UCSD-AML1 (cell line): ENCODE data around the gene METTL24.
"Not testable (repeated sequence)": the region's sequence is repeated elsewhere in the genome, so short reads cannot be mapped to it uniquely, and the experiment has no call there.

Experiments used
- DNase-seq: peaks from one replicate; lab custom pipeline; 2025; ENCODE audit not compliant: unreplicated experiment; lab: John Stamatoyannopoulos, UW

The METTL24 gene

DNA sequence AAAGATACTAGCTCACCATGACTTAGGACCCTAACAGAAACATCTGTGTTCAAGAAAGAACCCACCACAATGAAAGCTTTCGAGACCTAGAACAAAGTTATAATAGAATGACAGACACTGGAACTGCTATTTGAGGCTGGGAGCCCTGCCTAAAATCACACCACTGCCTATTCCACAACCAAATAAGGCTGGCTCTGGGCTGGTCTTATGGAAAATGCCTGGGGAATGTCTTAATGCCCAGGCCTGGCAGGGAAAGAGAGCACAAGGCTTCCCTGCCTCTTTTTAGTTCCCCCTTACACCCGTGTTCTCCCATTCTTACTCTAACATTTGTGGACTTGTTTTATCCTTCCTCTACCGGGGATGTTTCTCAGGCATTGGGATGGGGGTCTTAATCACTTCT is 5.6 kb upstream of the METTL24 start:
- DNase-seq, result no peak

DNA sequence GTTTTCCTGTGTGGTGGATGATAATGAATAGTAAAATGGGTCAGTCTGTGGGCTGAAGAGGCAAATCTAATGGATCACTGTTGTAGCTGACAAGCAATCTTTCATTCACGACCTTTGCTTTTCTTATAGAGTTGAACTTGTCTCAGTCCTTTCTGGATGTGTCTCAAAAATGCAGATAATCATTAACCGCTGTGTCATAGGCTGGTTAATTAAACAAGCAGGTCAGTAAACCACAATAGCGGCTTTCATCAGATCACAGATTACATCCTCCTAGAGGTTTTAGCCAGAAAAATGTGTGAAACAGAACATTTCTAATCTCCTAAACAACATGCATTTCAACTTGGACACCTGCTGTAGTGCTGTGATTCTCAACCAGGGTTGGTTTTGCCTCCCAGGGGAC is 2.5 kb upstream of the METTL24 start:
- DNase-seq, result no peak

DNA sequence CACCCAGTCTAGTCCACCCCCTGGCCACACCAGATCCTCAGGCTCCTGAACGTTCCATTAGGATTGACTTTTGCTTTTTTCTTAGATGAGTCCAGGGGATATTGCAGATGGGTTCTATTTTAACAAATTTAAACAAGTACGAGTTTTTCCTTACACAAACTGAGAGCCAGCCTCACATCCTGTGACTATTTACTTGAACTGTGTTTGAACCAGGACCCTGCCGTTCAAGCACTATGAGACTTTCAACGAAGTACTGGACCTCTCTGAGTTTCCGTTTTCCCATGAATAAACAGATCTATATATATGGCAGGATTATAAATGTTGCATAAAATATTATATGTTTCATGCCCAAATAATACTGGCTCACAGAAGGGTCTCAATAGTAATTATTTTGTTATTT is 1.4 kb upstream of the METTL24 start:
- DNase-seq, result no peak

DNA sequence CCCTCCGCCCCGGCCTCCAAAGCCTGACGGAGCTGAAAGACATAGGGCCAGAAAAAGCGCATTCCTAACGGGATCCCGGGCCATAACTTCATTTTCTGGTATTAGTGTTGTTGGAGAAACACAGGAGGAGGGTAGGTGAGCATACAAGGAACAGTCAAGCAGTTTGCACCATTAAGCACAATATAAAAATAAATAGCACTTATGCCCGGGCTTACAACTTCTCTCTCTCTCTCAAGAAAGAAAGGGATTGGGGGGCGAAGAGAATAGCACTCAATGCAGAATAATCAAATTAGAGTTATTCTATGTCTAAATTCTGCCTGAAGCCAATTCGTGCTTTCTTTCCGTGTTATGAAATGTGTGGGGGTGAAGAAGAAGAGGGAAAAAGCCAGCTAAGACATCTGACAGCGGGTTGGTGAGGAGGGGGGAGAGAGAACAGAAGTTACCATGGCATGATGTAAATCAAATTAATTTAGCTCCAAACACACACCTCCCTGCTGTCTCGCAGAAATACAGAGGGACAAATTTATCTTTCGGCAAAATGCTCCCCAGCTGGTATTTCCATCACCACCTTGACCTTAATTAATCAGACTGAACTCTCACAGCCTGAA is 508 bp upstream of the METTL24 start:
- DNase-seq, result no peak

DNA sequence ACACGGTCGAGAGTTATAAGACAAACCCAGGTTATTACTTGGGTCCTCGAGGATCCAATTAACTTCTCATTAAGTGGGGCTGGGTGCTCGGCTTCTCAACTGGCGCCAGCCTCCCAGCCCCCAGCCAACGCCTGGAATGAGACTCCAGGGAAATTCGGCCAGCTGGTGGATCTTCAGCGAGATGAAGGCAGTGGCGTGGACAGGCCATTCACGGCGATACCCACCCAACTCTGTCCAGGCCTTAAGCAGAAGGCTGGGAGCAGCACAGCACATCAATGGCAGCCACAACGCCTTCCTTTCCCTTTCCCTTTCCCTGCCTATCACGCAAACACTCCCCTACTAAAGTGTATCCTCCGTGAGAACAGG is 868 bp downstream of the METTL24 start:
- no peak for DNase-seq

DNA sequence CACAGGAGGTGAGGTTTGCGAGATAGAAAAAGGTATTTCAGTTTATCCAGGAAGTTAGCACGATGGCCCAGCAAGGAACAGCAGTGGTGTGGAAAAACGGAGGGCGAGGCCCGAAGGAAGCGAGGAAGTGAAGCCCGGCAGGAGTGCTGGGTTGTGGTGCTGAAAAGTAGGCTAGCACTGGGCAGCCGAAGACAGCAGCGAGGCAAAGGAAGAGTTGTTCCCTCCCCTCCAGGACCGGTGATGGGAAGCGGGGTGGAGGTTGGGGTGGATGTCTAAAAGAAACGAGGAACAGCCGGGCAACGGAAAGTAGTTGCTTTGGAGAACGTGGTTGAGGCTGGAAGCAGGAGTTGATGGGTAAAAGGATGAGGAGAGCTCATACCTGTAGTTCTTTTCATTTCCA is 1.4 kb downstream of the METTL24 start:
- no peak for DNase-seq

DNA sequence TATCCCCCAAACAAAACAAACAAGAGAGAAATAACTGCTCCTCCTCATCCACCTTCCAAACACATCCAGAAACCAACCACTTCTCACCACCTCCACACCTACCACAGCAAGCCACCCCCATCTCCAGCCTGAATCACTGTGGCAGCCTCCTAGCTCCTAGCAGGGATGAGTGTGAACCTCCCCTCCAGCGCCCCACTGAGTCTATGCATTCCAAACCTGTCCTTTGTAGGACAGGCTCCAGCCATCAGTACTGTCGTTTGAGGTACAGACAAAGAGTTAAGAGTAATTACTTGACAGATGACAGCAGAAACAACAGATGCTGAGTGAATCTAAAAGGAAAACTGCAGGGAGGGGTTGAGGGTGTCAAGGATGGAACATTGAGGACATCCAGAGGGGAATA is 2.4 kb downstream of the METTL24 start:
- DNase-seq, result no peak

DNA sequence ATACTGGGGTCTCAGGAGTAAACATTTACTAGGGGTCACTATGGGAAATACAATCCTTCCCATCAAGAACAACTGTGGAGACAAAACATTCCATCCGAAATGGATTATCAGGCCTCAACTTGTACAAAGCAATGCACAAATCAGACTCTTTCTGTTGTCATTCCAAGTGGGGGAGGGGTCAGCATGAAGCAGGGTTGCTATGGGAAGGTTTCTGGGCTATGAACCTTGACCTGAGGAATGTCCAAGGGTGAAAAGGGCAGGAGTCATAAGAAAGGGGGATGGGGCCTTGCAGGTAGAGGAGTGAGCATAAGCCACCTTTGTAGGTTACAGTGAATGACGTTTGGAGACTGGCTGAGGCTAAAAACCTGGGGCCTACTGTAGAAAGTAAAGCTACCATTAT is 3.1 kb downstream of the METTL24 start:
- DNase-seq, result no peak

DNA sequence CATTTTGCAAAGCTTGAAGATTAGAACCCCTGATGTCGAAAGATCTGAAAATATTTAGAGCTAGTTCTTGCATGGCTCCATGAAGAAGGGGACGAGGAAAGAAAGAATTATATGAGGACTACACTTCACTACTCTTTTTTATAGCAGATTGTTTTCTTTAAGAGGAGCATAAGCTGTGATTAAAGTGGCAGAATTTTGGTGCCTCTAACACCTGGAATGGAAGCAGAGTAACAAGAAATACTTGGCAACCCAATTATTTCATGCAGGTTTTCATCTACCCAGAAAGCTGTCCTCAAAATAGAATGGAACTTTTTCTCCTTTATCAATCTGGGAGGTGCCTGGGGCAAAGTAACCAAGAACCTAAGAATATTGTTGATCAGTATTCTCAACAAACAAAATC is 4.0 kb downstream of the METTL24 start:
- no peak for DNase-seq

DNA sequence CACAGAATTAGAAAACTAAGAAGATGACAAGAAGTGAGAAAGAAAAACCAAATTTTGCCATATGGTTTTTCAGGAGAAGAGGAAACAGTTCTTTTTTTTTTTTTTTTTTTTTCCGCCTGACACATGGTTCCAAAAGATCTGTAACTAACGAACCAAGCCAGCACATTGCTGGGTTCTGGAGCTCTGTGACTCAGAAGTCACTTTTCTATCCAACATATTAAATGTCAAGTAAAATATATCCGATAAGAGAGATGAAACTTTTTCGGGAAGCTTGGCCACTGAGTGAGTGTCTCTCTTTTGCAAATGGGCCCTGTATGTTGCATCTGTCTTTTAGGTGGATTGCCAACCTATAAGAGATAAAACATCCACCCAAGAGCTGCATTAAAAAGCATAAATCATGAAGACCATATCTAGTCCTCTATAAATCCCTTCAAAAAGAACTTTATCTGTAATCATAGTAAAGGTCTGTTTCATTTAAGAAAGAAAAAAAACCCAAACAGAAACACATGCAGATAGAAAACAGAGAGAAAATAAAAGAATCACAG is 4.6 kb downstream of the METTL24 start:
- DNase-seq, result no peak

DNA sequence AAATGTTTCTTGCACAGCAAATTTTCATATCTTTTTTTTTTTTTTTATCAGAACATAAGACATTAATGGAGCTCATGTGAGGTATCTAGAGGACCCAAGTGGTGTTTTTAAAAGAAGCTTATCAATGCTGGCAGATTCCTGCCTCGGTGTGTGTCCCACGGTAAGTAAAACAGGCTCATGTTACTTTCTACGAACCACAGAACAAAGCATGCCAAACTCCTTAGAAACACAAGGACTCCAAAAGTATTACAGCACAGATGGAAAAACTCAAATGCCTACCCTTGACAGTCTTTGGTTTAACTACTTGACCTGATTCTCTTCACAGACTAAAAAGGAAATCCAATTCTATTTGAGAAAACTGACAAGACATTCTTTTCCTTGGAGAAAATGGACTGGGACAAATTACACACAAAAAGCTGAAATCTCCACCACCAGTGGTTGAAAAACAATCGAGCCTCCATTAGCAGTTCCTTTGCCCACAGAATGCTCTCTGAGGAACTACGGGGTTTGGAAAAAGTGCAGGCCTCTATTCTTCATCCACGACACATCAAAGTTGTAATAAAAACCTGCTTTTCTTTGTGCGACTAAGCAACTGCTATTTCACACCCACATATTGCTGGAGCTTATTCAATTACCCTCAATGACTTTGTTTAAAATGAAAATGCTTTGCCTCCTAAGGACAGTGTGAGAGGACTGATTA is 5.4 kb downstream of the METTL24 start:
- no peak for DNase-seq

DNA sequence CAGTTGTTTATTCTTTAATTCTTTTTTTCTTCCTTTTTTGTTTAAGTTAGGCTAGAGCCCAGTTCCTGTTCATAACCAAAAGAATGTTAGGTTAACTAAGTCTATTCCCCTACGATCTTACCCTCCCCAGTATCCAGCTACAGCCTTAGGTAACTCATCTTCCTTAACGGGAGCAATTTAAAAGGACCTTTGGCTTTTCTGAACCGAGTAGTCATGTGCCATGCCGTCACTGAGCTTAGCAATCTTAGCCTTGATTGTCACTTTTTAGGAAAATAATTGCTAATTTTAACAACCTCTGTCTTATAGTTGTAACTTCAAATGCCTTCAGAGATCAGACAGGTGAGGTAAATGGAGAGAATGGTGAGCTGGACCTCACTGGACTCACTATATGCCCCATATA is 6.2 kb downstream of the METTL24 start:
- no peak for DNase-seq

DNA sequence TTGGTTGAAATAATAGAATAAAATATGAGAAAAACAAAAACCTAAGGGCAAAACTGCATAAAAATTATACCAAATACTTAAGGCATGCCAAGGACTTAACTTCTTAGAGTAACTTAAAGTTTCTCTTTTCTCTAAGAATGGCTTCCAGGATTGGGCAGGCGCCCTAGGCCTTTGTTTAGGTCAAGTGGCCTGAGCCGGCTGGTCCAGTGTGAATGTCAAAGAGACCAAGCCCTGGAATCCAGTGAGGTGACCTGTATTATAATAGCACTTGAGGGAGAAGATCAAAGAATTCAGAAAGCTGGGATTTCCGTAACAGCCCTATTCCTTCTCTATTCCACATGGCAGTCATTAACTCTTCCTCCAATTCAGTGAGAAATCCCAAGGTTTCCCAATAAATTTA is 6.6 kb downstream of the METTL24 start:
- no peak for DNase-seq

DNA sequence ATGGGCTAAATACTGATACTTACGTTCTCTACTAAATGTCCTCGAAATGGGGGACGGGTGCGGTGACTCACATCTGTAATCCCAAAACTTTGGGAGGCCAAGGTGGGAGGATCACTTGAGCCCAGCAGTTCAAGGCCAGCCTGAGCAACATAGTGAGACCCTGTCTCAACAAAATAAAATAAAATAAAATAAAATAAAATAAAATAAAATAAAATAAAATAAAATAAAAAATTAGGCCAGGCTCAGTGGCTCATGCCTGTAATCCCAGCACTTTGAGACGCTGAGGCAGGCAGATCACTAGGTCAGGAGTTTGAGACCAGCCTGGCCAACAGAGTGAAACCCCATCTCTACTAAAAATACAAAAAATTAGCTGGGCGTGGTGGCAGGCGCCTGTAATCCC is 7.6 kb downstream of the METTL24 start:
- not testable (repeated sequence) for DNase-seq

DNA sequence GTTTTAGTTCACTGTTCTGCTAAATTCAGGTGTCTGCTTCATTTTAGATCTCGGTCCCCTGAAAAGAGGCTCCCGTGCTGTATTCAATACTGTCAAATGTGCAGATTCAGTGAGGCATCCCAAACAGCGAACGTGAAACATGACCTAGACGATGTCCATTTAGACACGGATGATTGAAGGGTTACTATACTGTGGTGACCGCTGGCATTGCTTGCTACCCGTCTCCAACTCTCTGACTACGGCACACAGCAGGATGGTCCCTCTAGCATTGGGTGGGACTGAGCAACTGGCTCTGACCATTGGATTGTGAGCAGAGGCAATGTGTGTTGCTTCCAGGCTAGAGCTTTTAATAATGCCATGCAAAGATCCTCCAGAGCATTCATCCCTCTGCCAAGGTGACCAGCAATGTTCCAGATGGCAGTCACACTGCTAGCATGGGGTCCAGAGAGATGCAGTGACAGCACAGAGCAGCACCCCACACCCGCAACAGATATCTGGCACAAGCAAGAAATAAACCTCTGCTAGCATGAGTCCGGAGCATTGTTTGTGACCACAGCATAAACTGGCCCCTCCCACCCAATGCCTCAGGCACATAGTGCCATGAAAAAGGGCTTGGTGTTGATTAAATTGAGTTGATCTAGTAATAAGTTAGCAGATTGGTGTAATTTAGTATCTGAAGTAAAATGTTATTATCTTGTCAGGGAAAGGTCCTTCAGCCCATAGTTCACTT is 9.0 kb downstream of the METTL24 start:
- no peak for DNase-seq

DNA sequence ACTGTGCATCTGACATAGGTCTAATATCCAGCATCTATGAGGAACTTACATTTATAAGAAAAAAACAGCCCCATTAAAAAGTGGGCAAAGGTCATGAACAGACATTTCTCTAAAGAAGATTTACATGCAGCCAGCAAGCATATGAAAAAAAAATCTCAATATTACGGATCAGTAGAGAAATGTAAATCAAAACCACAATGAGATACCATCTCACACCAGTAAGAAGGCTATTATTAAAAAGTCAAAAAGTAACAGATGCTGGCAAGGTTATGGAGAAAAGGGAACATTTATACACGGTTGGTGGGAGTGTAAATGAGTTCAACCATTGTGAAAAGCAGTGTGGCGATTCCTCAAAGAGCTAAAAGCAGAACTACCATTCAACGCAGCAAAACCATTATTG is 13.1 kb downstream of the METTL24 start:
- no peak for DNase-seq

DNA sequence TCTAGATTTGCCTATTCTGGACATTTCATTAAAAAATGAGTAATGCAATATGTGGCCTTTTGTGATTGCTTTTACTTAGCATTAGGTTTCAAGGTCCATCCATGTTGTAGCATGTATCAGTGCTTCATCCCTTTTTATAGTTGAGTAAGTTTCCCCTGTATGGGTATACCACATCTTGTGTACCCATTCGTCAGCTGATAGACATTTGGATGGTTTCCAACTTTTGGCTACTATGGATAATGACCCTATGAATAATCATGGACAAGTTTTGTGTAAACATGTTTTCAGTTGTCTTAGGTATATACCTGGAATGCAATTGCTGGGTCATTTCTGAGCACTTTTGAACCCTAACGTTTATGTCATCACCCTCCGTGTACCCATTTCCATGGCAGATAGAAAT is 15.4 kb downstream of the METTL24 start:
- DNase-seq, result no peak

DNA sequence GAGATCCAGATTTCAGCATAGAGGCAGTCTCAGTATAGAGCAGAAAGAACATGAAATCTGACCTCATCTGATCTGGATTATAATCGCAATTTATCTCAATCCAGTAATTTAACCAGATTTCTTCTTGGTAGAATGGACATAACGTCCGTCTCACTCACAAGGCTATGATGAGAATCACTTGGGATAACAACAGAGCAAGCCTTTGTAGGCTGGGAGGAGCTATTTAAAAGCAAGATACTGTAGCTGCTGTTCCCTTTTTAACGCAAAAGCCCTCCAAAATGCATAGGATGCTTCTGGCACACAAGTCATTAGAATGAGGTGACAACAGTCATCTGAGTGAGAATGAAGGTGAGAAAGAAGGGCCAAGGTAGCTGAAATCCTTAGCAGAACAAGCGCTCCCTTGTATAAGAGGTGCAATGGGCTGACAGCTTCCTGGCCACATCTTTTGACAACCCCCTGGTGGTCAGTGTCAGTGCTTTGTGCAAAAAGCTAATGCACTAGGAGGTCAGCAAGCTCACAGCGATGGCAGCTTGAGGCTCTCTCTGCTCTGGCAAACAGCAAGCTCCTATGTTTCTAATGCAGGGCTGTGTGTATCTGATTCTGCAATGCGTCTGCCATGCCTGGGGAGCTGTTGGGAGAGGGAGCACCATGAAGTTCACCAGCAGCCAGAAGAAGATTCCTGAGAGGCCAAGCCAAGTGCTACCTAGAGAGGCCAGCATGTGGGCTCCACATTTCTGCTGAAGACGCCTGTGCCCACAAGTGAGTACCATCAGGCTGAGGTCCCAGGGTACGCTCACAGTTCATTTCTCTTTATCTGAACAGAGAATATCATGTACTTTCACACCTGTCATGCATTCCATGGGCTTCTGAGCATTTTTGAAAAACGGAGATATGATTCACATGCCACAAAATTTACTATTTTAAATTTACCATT is 16.2 kb downstream of the METTL24 start:
- peak; percentile 34 for DNase-seq

DNA sequence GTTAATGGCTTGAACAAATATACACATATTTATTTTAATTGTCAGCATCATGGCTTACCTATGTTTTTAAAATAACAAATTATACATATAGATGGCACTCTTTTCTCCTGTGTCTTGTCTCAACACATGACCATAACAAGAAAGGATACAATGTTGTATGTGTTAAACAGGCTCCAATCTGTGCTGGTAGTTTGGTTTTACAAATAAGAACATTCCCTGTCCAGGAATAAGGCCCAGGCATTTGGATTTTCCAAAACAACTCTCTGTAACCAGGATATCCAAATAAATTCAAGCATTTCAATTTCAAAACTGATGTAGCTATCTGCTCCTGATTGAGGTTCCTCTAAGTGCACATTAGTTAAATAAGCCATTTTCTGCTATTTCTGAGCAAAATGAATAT is 17.1 kb downstream of the METTL24 start:
- DNase-seq, result no peak

DNA sequence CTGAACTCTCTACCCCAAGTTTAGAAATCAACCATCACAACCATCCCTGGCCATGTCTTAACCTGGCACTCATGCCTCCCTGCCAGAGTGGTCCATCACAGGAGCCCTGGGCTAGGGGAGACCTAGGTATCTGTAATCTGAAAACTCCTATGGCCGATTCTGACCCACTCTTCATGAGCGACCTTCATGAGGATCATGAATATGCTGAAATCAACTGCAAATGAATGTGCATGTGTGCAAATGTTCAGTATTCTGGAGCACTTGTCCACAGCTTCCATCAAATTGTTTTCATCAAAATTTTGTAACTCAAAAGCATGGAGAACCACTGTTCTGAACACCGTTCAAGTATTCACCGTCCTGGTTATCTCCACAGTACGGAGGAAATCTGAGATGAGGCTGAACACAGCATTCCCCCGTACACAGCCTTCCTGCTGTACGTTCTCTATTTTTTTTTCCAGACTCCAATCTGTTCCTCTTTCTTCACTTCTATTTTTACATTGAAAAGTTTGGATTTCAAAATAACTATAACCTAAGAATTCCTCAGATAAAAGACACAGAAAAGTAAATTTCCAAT is 17.7 kb downstream of the METTL24 start:
- no peak for DNase-seq
